GM12875 (cell line): ENCODE measurements around the gene NEK1.

Experiments used
- H3K4me3 ChIP-seq: one replicate; pipeline ENCODE4 v1.5.1; 2011; ENCODE audit warnings: low read depth, low read length, control low read depth
- TF ChIP-seq, protein P1 (sequence below): IDR thresholded peaks from 2 replicates; pipeline ENCODE4 v1.5.1; 2011; ENCODE audit warnings: low read depth, mild to moderate bottlenecking, control low read depth, inconsistent platforms, low read length, moderate library complexity, borderline replicate concordance; ENCODE audit not compliant: insufficient read depth

The NEK1 gene

DNA sequence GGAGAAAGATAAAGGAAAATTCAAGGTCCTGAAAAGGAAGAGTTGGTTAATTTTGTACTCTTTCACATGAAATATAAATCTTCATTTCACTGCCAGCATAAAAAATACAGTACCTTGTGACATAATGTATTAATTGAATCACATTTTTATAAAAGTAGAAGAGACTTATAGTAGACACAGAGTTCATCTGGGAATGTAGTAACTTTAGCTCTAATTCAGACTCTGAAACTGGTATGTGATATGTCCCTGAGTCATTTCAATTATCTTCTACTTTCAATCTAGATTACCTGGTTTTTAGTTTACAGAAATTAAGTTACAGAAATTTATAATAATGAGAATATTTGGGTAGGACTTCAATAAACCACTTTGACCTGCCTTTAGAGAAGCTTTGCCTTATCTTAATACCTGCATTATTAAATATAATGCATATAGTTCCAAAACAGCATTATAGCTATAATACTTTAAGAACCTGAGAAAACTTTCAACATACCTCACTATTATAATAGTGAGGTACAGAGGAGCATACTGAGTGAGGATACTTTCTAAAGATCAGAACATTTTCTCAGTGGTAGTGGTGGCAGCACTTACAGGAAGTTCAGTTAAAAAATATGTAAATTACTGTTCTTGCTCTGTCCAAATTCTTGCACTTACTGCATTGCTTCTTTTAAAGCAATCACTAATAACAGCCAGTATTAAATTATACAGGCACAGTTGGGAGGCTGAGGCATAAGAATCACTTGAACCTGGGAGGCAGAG is 11.2 kb downstream of the NEK1 start:
- H3K4me3 ChIP-seq: no peak overlapping the region
- TF ChIP-seq, protein P1, sequence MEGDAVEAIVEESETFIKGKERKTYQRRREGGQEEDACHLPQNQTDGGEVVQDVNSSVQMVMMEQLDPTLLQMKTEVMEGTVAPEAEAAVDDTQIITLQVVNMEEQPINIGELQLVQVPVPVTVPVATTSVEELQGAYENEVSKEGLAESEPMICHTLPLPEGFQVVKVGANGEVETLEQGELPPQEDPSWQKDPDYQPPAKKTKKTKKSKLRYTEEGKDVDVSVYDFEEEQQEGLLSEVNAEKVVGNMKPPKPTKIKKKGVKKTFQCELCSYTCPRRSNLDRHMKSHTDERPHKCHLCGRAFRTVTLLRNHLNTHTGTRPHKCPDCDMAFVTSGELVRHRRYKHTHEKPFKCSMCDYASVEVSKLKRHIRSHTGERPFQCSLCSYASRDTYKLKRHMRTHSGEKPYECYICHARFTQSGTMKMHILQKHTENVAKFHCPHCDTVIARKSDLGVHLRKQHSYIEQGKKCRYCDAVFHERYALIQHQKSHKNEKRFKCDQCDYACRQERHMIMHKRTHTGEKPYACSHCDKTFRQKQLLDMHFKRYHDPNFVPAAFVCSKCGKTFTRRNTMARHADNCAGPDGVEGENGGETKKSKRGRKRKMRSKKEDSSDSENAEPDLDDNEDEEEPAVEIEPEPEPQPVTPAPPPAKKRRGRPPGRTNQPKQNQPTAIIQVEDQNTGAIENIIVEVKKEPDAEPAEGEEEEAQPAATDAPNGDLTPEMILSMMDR: no peak

GRCh38 chr4:169594560-169595195 is 17.7 kb downstream of the NEK1 start:
- H3K4me3 ChIP-seq: no peak overlapping the region
- TF ChIP-seq, protein P1: no peak

- TF ChIP-seq, protein P1: no peak
- H3K4me3 ChIP-seq: no peak overlapping the region
These were observed 19.3 kb downstream of the NEK1 start for GRCh38 chr4:169593050-169593560.

- H3K4me3 ChIP-seq: no peak overlapping the region
- TF ChIP-seq, protein P1: no peak
These were observed 28.8 kb downstream of the NEK1 start for GRCh38 chr4:169583563-169583962.

- no peak overlapping the region for H3K4me3 ChIP-seq
- TF ChIP-seq, protein P1: no peak
These were observed 29.7 kb downstream of the NEK1 start for GRCh38 chr4:169582706-169583105.

GRCh38 chr4:169582203-169582602 is 30.2 kb downstream of the NEK1 start:
- TF ChIP-seq, protein P1: no peak
- H3K4me3 ChIP-seq: no peak overlapping the region

DNA sequence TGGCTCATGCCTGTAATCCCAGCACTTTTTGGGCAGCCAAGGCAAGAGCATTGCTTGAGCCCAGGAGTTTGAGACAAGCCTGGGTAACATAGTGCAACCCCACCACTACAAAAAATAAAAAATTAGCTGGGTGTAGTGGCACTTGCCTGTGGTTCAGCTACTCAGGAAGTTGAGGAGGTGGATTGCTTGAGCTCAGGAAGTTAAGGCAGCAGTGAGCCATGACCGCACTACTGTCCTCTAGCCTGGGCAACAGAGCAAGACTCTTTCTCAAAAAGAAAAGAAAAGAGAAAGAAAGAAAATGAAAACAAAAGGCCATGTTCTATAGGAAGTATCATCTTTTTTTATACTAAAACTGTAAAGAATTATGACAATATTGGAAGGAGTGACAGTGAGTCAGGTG is 38.5 kb downstream of the NEK1 start:
- TF ChIP-seq, protein P1: no peak
- H3K4me3 ChIP-seq: no peak overlapping the region
